ENCODE data around the gene HLF.

Gene HLF

GRCh38 chr17:55298111-55298730 lies 33.5 kb downstream of the HLF start:
- no peak for TF ChIP-seq CTCF (IDR thresholded peaks at IDR 0.05; ENCODE audit: insufficient read depth, low read depth, low read length, missing control alignments)
- DNase-seq (ENCODE audit: low read depth), result no peak
- no peak overlapping the region for H3K4me3 ChIP-seq (ENCODE audit: low read depth, low read length)

- no peak for TF ChIP-seq CTCF (IDR thresholded peaks at IDR 0.05; ENCODE audit: insufficient read depth, low read depth, low read length, missing control alignments)
- DNase-seq (ENCODE audit: low read depth), result no peak
- no peak overlapping the region for H3K4me3 ChIP-seq (ENCODE audit: low read depth, low read length)
Observed at GRCh38 chr17:55299162-55299838, 34.5 kb downstream of the HLF start.

GRCh38 chr17:55299890-55300289 lies 35.1 kb downstream of the HLF start:
- no peak for TF ChIP-seq CTCF (IDR thresholded peaks at IDR 0.05; ENCODE audit: insufficient read depth, low read depth, low read length, missing control alignments)
- no peak overlapping the region for H3K4me3 ChIP-seq (ENCODE audit: low read depth, low read length)
- no peak for DNase-seq (ENCODE audit: low read depth)

- no peak for TF ChIP-seq CTCF (IDR thresholded peaks at IDR 0.05; ENCODE audit: insufficient read depth, low read depth, low read length, missing control alignments)
- no peak overlapping the region for H3K4me3 ChIP-seq (ENCODE audit: low read depth, low read length)
- DNase-seq (ENCODE audit: low read depth), result no peak
Observed at GRCh38 chr17:55300479-55301290, 35.9 kb downstream of the HLF start.

GRCh38 chr17:55301521-55302406 lies 37.0 kb downstream of the HLF start:
- no peak for TF ChIP-seq CTCF (IDR thresholded peaks at IDR 0.05; ENCODE audit: insufficient read depth, low read depth, low read length, missing control alignments)
- no peak for DNase-seq (ENCODE audit: low read depth)
- no peak overlapping the region for H3K4me3 ChIP-seq (ENCODE audit: low read depth, low read length)

- no peak overlapping the region for H3K4me3 ChIP-seq (ENCODE audit: low read depth, low read length)
- no peak for TF ChIP-seq CTCF (IDR thresholded peaks at IDR 0.05; ENCODE audit: insufficient read depth, low read depth, low read length, missing control alignments)
- no peak for DNase-seq (ENCODE audit: low read depth)
Observed at GRCh38 chr17:55302407-55302787, 37.6 kb downstream of the HLF start.
